H1 (cell line): Measurements from ENCODE around the gene MAP4K5. TPM values are rescaled to one million over a fixed set of nuclear protein-coding genes. Genes with fewer than 3 reads are reported as not detected.

Experiments used
- CHD7 ChIP-seq: fragments of 300-600 bp; sonication (generic); IDR thresholded peaks from 2 replicates; pipeline ENCODE4 v1.7.1; 2012; ENCODE audit warnings: low read length, moderate library complexity, mild to moderate bottlenecking, inconsistent platforms; ENCODE audit not compliant: insufficient replicate concordance
- polyA plus RNA-seq, 7 experiments: library from polyadenylated mRNA; depleted of rRNA in 3 of 7; stranded (reverse) in 5 of 7; unstranded in 2 of 7; fragments of >200 nt in 5 of 7; fragments of 200-250 nt in 2 of 7; gene quantifications; 1 replicate in 5 of 7; 2 replicates in 1 of 7; 4 replicates in 1 of 7; pipeline versions ENCODE4 v1.2.1 to v1.2.3, GENCODE V29; 2011 to 2013; ENCODE audit warnings: missing spikeins in 2 of 7, mixed read lengths in 2 of 7
- total RNA-seq: library from RNA; stranded (reverse); fragmentation: NEBNext Ultra II Directional; extraction: Animal tissue kit (Norgen Biotek cat#: 25700); gene quantifications from 2 replicates; pipeline ENCODE4 v1.2.1, GENCODE V29; 2021

Gene MAP4K5
- total and polyA plus RNA-seq, 2 of the 8 experiments (the other 6 are each of a cell fraction or from before 2014, with no cell fraction given), result 7.6 to 34.5 TPM

- TF ChIP-seq CHD7, result no peak
- TF ChIP-seq, all 59 proteins: peak for 0
These were observed 30.5 kb upstream of the MAP4K5 start (continued) for GRCh38 chr14:50562841-50563240.
